ENCODE measurements around the gene FAM234B. TPM values are rescaled to one million over a fixed set of nuclear protein-coding genes. Genes with fewer than 3 reads are reported as not detected.
"Not testable (repeated sequence)": the region's sequence is repeated elsewhere in the genome, so short reads cannot be mapped to it uniquely, and the experiment has no call there.

The FAM234B gene
- polyA plus RNA-seq, 2 donors = 0.84 to 1.1 TPM

GRCh38 chr12:13083638-13084037, 39.5 kb downstream of the FAM234B start:
- H3K36me3 ChIP-seq (ENCODE audit: control insufficient read depth in 2 of 2, insufficient read depth in 2 of 2, low read length in 1 of 2); H3K4me1 ChIP-seq (ENCODE audit: control insufficient read depth in 2 of 2, insufficient read depth in 2 of 2, low read length in 1 of 2); H3K27ac ChIP-seq (ENCODE audit: low read depth in 2 of 2, low read length in 1 of 2); H3K27me3 ChIP-seq (ENCODE audit: control insufficient read depth in 1 of 2, insufficient read depth in 2 of 2, low read length in 2 of 2); H3K4me3 ChIP-seq (ENCODE audit: low read depth in 1 of 2, low read length in 2 of 2); H3K9me3 ChIP-seq (ENCODE audit: control insufficient read depth in 2 of 2, insufficient read depth in 1 of 2, low read depth in 1 of 2, low read length in 1 of 2): not testable (repeated sequence)
- 92 to 94% methylated on average over 5 of the region's 5 CpGs for WGBS, 2 donors

DNA sequence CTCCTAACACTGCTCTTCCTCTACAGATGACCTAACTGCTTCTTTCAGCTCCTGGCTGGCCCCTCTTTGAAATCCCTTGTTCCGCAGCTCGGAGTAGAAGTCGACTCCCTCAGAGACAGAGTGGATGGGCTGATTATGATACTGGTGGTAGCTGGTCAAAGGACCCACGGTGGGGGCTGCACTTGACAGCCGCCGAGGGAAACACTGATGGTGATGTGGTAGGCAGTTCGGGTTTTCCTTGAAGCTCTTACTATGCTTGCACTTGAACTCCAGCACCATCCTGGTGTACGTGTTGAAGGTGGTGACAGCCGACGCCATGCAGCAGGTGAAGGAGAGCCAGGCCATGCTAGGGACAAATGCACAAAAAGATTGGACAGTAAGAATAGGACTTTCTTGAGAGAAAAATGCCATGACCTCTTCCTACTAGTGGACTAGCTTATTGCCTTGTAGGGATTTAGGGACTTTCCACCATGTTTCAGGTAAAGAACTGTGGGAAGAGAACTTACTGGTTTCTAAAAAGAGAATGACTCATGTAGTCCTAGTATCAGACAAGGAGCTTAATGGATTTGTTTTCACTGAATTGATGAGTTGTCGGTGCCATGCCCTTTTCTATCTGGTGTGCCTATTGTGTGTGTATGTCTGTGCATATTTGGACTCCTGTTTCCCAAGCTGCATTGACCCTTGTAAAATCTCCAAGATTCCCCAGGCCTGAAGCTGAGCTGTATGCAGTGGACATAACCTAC, 40.9 kb downstream of the FAM234B start:
- Histone ChIP-seq H3K36me3 (ENCODE audit: control insufficient read depth in 2 of 2, insufficient read depth in 2 of 2, low read length in 1 of 2) (no peaks in the 10 kb centered on the region), H3K9me3 (ENCODE audit: control insufficient read depth in 2 of 2, insufficient read depth in 1 of 2, low read depth in 1 of 2, low read length in 1 of 2) (no peaks in the 10 kb centered on the region), H3K4me1 (ENCODE audit: control insufficient read depth in 2 of 2, insufficient read depth in 2 of 2, low read length in 1 of 2) (peaks cover 0 to 4% of the 10 kb centered on the region in 2 donors), H3K27me3 (ENCODE audit: control insufficient read depth in 1 of 2, insufficient read depth in 2 of 2, low read length in 2 of 2) (no peaks in the 10 kb centered on the region), H3K4me3 (ENCODE audit: low read depth in 1 of 2, low read length in 2 of 2) (no peak overlapping the region), H3K27ac (ENCODE audit: low read depth in 2 of 2, low read length in 1 of 2) (no peak overlapping the region)
- WGBS, 2 donors = 92 to 94% methylated on average over 11 of the region's 11 CpGs

DNA sequence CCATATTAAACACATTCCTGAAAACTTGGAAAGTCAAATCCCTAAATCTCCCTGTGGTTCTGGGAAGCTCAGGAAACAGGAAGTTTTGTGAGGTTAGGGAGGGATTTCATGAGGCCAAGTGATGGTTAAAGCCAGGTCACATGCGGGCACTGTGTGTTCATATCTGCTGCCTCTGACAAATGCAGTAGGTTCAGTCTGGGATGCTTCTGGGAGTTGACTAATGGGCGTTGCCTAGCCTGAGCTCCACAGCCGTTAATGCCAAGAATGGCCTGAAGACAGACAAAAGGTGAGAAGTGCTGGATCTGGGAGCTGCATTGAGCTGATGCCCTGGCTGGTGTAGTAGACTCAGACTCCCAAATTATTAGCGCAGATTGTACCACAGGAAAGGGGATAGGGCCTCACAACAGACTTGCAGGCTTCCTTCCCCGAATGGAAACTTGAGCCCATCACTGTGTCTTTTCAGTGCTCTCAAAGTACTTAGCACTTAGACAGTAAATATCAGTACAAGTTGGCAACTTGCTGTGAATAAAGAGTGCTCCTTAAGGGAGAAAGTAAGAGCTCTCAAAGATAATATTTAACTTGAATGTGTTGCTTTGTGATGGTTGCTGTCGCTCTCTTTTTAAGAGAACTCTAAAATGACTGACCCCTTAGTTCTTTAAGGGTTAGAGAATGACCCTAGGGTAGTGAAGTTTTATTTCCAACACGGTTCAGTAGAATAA, 41.9 kb downstream of the FAM234B start:
- Histone ChIP-seq H3K9me3 (ENCODE audit: control insufficient read depth in 2 of 2, insufficient read depth in 1 of 2, low read depth in 1 of 2, low read length in 1 of 2) (peaks cover 0 to under 1% of the 10 kb centered on the region in 2 donors), H3K36me3 (ENCODE audit: control insufficient read depth in 2 of 2, insufficient read depth in 2 of 2, low read length in 1 of 2) (no peaks in the 10 kb centered on the region), H3K4me1 (ENCODE audit: control insufficient read depth in 2 of 2, insufficient read depth in 2 of 2, low read length in 1 of 2) (peaks cover 0 to 4% of the 10 kb centered on the region in 2 donors), H3K27ac (ENCODE audit: low read depth in 2 of 2, low read length in 1 of 2) (no peak overlapping the region), H3K4me3 (ENCODE audit: low read depth in 1 of 2, low read length in 2 of 2) (no peak overlapping the region), H3K27me3 (ENCODE audit: control insufficient read depth in 1 of 2, insufficient read depth in 2 of 2, low read length in 2 of 2) (no peaks in the 10 kb centered on the region)
- 71 to 75% methylated on average over 7 of the region's 7 CpGs for WGBS, 2 donors

DNA sequence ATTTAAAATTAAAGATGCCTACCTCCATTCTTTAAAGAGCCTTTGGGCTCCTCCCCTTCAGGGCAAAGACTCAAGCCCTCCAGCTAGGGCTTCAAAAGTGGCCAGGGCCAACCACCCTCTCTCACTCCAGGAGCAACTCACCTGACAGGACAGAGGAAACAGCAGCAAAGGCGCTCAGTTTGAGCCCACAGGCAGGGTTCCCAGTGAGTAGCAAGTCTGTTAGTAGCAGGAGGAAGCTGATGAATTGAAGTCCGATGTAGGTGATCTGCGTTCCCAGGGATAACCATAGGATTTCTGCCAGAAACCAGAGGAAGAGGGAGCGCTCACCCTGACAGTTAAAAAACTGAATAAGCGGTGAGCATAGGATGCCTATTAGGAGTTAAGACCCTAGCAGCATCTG, 43.6 kb downstream of the FAM234B start:
- peaks cover 0 to 4% of the 10 kb centered on the region in 2 donors for H3K4me1 ChIP-seq (ENCODE audit: control insufficient read depth in 2 of 2, insufficient read depth in 2 of 2, low read length in 1 of 2)
- no peak overlapping the region for H3K4me3 ChIP-seq (ENCODE audit: low read depth in 1 of 2, low read length in 2 of 2)
- H3K36me3 ChIP-seq (ENCODE audit: control insufficient read depth in 2 of 2, insufficient read depth in 2 of 2, low read length in 1 of 2) = no peaks in the 10 kb centered on the region
- WGBS, 2 donors = 85 to 87% methylated on average over 5 of the region's 5 CpGs
- H3K9me3 ChIP-seq (ENCODE audit: control insufficient read depth in 2 of 2, insufficient read depth in 1 of 2, low read depth in 1 of 2, low read length in 1 of 2) = peaks cover 0 to 3% of the 10 kb centered on the region in 2 donors
- H3K27me3 ChIP-seq (ENCODE audit: control insufficient read depth in 1 of 2, insufficient read depth in 2 of 2, low read length in 2 of 2) = no peaks in the 10 kb centered on the region
- no peak overlapping the region for H3K27ac ChIP-seq (ENCODE audit: low read depth in 2 of 2, low read length in 1 of 2)

- Histone ChIP-seq H3K27ac (ENCODE audit: low read depth in 2 of 2, low read length in 1 of 2) (no peak overlapping the region), H3K4me3 (ENCODE audit: low read depth in 1 of 2, low read length in 2 of 2) (no peak overlapping the region), H3K36me3 (ENCODE audit: control insufficient read depth in 2 of 2, insufficient read depth in 2 of 2, low read length in 1 of 2) (no peaks in the 10 kb centered on the region), H3K9me3 (ENCODE audit: control insufficient read depth in 2 of 2, insufficient read depth in 1 of 2, low read depth in 1 of 2, low read length in 1 of 2) (peaks cover 0 to 3% of the 10 kb centered on the region in 2 donors), H3K27me3 (ENCODE audit: control insufficient read depth in 1 of 2, insufficient read depth in 2 of 2, low read length in 2 of 2) (no peaks in the 10 kb centered on the region), H3K4me1 (ENCODE audit: control insufficient read depth in 2 of 2, insufficient read depth in 2 of 2, low read length in 1 of 2) (peaks cover 0 to 4% of the 10 kb centered on the region in 2 donors)
- 83 to 87% methylated on average over 4 of the region's 4 CpGs for WGBS, 2 donors
Observed at GRCh38 chr12:13088496-13088895, 44.3 kb downstream of the FAM234B start.

GRCh38 chr12:13090054-13090453, 45.9 kb downstream of the FAM234B start:
- no peaks in the 10 kb centered on the region for H3K36me3 ChIP-seq (ENCODE audit: control insufficient read depth in 2 of 2, insufficient read depth in 2 of 2, low read length in 1 of 2)

DNA sequence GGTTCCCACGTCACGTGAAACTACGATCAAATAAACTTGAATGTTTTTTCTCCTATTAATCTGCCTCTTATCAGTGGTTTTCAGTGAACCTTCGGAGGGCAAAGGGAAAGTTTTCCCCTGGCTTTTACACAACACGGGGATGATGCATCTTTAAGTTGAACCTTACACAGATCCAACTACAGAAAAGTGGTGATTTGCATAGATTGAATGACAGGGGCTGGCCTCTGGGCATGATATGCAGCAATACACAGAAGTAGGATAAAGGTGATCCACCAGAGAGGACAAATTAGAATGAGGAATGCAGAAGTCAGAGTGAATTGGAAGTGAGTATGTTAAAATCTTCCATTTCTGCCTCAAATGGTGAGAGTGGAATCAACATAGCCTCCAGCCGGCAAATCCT, 47.7 kb downstream of the FAM234B start:
- peaks cover 0 to 3% of the 10 kb centered on the region in 2 donors for H3K9me3 ChIP-seq (ENCODE audit: control insufficient read depth in 2 of 2, insufficient read depth in 1 of 2, low read depth in 1 of 2, low read length in 1 of 2)
- no peaks in the 10 kb centered on the region for H3K36me3 ChIP-seq (ENCODE audit: control insufficient read depth in 2 of 2, insufficient read depth in 2 of 2, low read length in 1 of 2)
- no peak overlapping the region for H3K4me3 ChIP-seq (ENCODE audit: low read depth in 1 of 2, low read length in 2 of 2)
- H3K27me3 ChIP-seq (ENCODE audit: control insufficient read depth in 1 of 2, insufficient read depth in 2 of 2, low read length in 2 of 2) = no peaks in the 10 kb centered on the region
- 88 to 94% methylated on average over 6 of the region's 6 CpGs for WGBS, 2 donors
- no peak overlapping the region for H3K27ac ChIP-seq (ENCODE audit: low read depth in 2 of 2, low read length in 1 of 2)
- H3K4me1 ChIP-seq (ENCODE audit: control insufficient read depth in 2 of 2, insufficient read depth in 2 of 2, low read length in 1 of 2) = no peaks in the 10 kb centered on the region

More at GRCh38 chr12:13090054-13090453, 45.9 kb downstream of the FAM234B start:
- H3K27me3 ChIP-seq (ENCODE audit: control insufficient read depth in 1 of 2, insufficient read depth in 2 of 2, low read length in 2 of 2) = no peaks in the 10 kb centered on the region
- peaks cover 0 to under 1% of the 10 kb centered on the region in 2 donors for H3K4me1 ChIP-seq (ENCODE audit: control insufficient read depth in 2 of 2, insufficient read depth in 2 of 2, low read length in 1 of 2)
- no peak overlapping the region for H3K27ac ChIP-seq (ENCODE audit: low read depth in 2 of 2, low read length in 1 of 2)
- H3K9me3 ChIP-seq (ENCODE audit: control insufficient read depth in 2 of 2, insufficient read depth in 1 of 2, low read depth in 1 of 2, low read length in 1 of 2) = peaks cover 0 to 3% of the 10 kb centered on the region in 2 donors
- H3K4me3 ChIP-seq (ENCODE audit: low read depth in 1 of 2, low read length in 2 of 2) = no peak overlapping the region
- 89 to 93% methylated on average over 4 of the region's 4 CpGs for WGBS, 2 donors

- Histone ChIP-seq H3K27ac (ENCODE audit: low read depth in 2 of 2, low read length in 1 of 2) (no peak overlapping the region), H3K36me3 (ENCODE audit: control insufficient read depth in 2 of 2, insufficient read depth in 2 of 2, low read length in 1 of 2) (no peaks in the 10 kb centered on the region), H3K9me3 (ENCODE audit: control insufficient read depth in 2 of 2, insufficient read depth in 1 of 2, low read depth in 1 of 2, low read length in 1 of 2) (peaks cover 0 to 3% of the 10 kb centered on the region in 2 donors), H3K4me1 (ENCODE audit: control insufficient read depth in 2 of 2, insufficient read depth in 2 of 2, low read length in 1 of 2) (no peaks in the 10 kb centered on the region), H3K4me3 (ENCODE audit: low read depth in 1 of 2, low read length in 2 of 2) (no peak overlapping the region), H3K27me3 (ENCODE audit: control insufficient read depth in 1 of 2, insufficient read depth in 2 of 2, low read length in 2 of 2) (no peaks in the 10 kb centered on the region)
- 64 to 67% methylated on average over 6 to 7 of the region's 7 CpGs for WGBS, 2 donors
Observed at GRCh38 chr12:13093191-13093847, 49.1 kb downstream of the FAM234B start.

DNA sequence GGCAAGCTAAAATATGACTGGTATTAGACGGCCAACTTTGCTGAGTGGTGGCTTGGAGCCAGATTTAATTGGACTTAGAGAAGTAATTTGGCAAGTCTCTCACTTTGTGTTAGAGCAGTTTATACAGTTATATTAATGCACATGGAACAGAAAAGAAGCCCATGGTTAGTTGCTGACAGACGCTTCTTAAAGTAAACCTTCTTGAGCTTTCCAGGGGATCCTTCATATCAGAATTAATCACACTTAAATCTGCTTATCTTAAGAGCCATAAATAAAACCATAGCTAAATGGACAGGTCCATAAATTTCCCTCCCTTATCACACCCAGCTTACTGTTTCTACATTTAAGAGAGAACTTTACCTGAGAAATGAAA, 49.7 kb downstream of the FAM234B start:
- Histone ChIP-seq H3K4me3 (ENCODE audit: low read depth in 1 of 2, low read length in 2 of 2) (no peak overlapping the region), H3K4me1 (ENCODE audit: control insufficient read depth in 2 of 2, insufficient read depth in 2 of 2, low read length in 1 of 2) (no peaks in the 10 kb centered on the region), H3K27ac (ENCODE audit: low read depth in 2 of 2, low read length in 1 of 2) (no peak overlapping the region), H3K36me3 (ENCODE audit: control insufficient read depth in 2 of 2, insufficient read depth in 2 of 2, low read length in 1 of 2) (no peaks in the 10 kb centered on the region), H3K9me3 (ENCODE audit: control insufficient read depth in 2 of 2, insufficient read depth in 1 of 2, low read depth in 1 of 2, low read length in 1 of 2) (peaks cover 0 to 3% of the 10 kb centered on the region in 2 donors), H3K27me3 (ENCODE audit: control insufficient read depth in 1 of 2, insufficient read depth in 2 of 2, low read length in 2 of 2) (no peaks in the 10 kb centered on the region)
- 34 to 41% methylated on average over 2 of the region's 2 CpGs for WGBS, 2 donors

Measured in esophagus (tissue), 2 donors.